Cardiac fibroblast (primary cell): Measurements from ENCODE around the gene CPEB4.
A peak's percentile ranks its signal among the peaks of the same experiment; 100 is the strongest.

Experiments used
- DNase-seq, 2 donors: peaks; one replicate each; pipeline versions ENCODE4 v3.0.0 to v3.0.0-alpha.2; 2010; ENCODE audit warnings: low read depth in 2 of 2
- H3K4me3 ChIP-seq, 2 donors: replicated peaks in 1 of 2; 1 replicate in 1 of 2; 2 replicates in 1 of 2; pipeline ENCODE4 v1.5.1; 2011; ENCODE audit warnings: low read depth in 2 of 2, low read length in 2 of 2, mild to moderate bottlenecking in 2 of 2, moderate library complexity in 1 of 2
- CTCF ChIP-seq: IDR thresholded peaks from one replicate; pipeline ENCODE4 v1.5.1; 2011; ENCODE audit warnings: low read depth, mild to moderate bottlenecking, low read length, inconsistent platforms

The CPEB4 gene

GRCh38 chr5:173885054-173885443 is 3.1 kb upstream of the CPEB4 start:
- TF ChIP-seq CTCF, result no peak
- H3K4me3 ChIP-seq, result no peak overlapping the region
- no peak for DNase-seq

- peak in 1 of 2 donors; percentile 61 for DNase-seq
- H3K4me3 ChIP-seq, result no peak overlapping the region
- TF ChIP-seq CTCF, result no peak
Measured at GRCh38 chr5:173885475-173886010, 2.6 kb upstream of the CPEB4 start.

- DNase-seq, result no peak
- no peak for TF ChIP-seq CTCF
- H3K4me3 ChIP-seq, result no peak overlapping the region
Measured at GRCh38 chr5:173886150-173886549, 2.0 kb upstream of the CPEB4 start.

- peak; percentile 27 to 33 for DNase-seq
- peak overlapping the region; percentile 78 to 82 for H3K4me3 ChIP-seq
- TF ChIP-seq CTCF, result no peak
Measured at GRCh38 chr5:173888473-173889131, 453 bp downstream of the CPEB4 start.

GRCh38 chr5:173890195-173890991 is 2.2 kb downstream of the CPEB4 start:
- TF ChIP-seq CTCF, result no peak
- peak; percentile 42 to 51 for DNase-seq

GRCh38 chr5:173891308-173892116 is 3.4 kb downstream of the CPEB4 start:
- no peak for DNase-seq
- TF ChIP-seq CTCF, result no peak
- H3K4me3 ChIP-seq, result peak overlapping the region; percentile 58 to 78

More at GRCh38 chr5:173890195-173890991, 2.2 kb downstream of the CPEB4 start:
- peak overlapping the region; percentile 58 to 78 for H3K4me3 ChIP-seq
